NCI-H2227 treated with DMSO at 0.1 percent for 48 hours (cell line): ENCODE measurements around the gene PPP5C.
"Not testable (repeated sequence)": the region's sequence is repeated elsewhere in the genome, so short reads cannot be mapped to it uniquely, and the experiment has no call there.

Experiments
- DNase-seq: peaks from one replicate; lab custom pipeline; 2025; lab: John Stamatoyannopoulos, UW

The PPP5C gene

GRCh38 chr19:46386996-46387712, 40.3 kb downstream of the PPP5C start:
- no peak for DNase-seq

- DNase-seq, result no peak
Observed at GRCh38 chr19:46387713-46388130, 40.8 kb downstream of the PPP5C start.

- DNase-seq, result no peak
Observed at GRCh38 chr19:46388311-46389095, 41.6 kb downstream of the PPP5C start.

DNA sequence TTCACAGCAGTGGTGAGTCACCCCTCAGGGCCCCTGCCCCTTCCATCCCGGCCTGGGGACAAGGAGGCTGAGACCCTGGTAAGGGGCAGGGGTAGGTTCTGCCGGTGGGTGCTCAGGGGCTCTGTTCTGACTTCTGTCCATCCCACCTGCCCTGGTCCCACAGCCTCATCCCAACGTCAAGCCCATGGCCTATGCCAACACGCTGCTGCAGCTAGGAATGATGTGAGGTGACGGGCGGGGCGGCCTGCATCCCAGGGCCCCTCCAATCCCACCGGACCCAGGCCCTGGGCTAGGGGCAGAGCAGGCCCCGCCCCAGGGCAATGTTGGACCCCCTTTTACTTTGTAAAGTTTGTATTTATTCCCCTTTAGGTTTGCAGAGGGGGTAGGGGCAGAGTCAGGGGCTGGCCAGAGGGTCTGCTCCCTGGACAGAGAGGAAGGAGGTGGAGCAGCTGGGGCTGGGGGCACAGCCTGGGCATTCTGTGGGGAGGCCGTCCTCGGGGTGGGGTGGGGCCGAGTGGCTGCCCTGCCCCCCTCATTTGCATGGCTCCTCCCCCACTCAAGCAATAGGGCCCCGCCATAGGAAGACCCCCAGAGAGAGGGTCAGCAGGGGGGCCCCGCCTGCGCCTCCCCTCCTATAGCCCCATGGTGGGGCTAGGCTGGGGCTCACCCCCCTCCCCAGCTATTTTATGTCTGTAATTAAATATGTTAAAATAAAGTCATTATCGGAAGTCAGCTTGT, 43.4 kb downstream of the PPP5C start:
- DNase-seq, result no peak

- DNase-seq, result no peak
Observed at GRCh38 chr19:46390866-46391265, 44.0 kb downstream of the PPP5C start.

GRCh38 chr19:46391296-46392251, 44.7 kb downstream of the PPP5C start:
- no peak for DNase-seq

GRCh38 chr19:46392252-46392801, 45.4 kb downstream of the PPP5C start:
- no peak for DNase-seq

- no peak for DNase-seq
Observed at GRCh38 chr19:46392837-46393236, 46.0 kb downstream of the PPP5C start.

DNA sequence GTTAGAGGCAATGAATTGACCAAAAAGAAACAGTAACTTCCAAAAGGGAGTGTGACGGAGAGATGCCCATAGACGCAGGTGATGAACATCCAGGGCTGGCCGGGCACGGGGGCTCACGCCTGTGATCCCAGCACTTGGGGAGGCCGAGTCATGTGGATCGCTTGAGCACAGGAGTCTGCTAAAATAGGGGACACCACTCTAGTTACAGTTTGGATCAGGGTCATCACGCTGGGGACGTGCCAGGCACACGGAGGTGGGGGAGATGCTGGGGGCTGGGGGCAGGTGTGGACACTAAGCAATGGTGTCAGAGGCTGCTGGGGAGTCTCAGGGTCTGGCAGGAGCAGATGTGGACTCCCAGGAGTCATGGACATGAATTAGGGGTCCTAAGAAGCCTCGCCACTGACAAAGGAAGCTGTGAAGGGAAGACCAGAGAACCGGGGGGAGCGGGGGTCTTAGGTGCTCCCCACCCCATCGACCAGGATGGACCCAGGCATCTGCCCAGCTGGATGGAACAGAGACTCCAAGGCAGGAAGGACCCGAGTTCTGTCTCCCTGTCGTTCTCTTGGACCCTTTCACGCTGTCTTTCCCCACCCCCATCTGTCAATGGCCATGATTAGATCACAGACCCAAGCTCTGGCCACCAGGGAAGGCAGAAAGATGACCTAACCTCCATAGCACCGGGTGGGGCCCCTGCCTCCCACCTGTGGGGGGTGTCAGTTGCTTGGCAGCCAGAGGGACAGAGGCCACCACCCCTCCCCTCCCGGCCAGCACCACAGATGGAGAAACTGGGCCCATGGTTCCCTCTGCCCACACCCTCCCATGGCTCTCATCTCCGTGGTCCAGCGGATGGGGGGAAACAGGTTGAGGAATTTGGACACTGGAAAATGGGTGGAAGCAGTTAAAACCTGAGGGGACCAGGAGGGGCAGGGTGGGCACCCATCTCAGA, 46.8 kb downstream of the PPP5C start:
- DNase-seq, result no peak

DNA sequence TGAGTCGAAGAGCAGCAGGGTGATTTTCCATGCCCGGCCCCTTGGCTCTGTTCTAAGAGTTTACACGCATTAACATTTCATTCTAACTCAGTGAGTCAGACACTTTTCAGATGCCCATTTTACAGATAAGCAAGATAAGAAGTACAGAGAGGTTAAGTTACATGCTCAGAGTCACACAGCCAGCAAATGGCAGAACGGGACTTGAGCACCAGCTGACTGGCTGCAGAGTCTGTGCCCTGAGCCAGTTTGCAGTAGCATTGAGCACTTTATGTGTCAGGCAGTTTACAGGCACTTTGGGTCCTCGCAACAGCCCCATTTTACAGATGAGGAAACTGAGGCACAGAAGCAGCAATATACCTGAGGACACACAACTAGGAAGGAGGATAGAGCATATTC, 47.5 kb downstream of the PPP5C start:
- DNase-seq, result no peak

DNA sequence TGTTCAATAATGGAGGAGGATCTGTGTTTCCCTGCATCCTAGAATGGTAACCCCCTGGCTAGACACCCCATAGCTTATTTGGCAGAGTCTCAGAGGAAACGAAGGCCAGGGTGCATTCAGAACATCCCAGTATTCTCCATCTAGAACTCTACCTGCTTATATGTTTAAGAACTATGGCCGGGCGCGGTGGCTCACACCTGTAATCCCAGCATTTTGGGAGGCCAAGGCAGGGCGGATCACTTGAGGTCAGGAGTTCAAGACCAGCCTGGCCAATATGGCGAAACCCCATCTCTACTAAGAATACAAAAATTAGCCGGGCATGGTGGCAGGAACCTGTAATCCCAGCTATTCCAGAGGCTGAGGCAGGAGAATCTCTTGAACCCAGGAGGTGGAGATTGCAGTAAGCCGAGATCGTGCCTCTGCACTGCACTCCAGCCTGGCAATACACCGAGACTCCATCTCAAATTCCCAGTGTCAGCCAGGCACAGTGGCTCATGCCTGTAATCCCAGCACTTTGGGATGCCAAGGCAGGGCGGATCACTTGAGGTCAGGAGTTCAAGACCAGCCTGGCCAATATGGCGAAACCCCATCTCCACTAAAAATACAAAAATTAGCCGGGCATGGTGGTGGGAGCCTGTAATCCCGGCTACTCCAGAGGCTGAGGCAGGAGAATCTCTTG, 51.1 kb downstream of the PPP5C start:
- not testable (repeated sequence) for DNase-seq

DNA sequence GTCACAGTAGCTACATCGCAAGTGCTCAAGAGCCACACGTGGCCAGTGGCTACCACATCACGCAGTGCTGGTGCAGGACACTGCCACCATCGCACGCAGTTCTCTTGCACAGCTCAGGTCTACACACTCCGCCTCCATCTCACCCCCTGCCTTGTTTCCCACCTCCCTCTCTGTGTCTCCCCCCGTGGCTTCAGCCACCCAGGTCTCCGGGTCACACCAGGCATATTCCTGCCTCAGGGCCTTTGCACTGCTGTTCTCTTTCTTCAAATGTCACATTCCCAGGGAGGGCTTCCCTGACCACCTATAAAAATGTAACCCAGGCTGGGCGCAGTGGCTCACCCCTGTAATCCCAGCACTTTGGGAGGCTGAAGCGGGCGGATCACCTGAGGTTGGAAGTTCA, 55.8 kb downstream of the PPP5C start:
- DNase-seq, result no peak

- no peak for DNase-seq
Observed at GRCh38 chr19:46404055-46404752, 57.3 kb downstream of the PPP5C start.

DNA sequence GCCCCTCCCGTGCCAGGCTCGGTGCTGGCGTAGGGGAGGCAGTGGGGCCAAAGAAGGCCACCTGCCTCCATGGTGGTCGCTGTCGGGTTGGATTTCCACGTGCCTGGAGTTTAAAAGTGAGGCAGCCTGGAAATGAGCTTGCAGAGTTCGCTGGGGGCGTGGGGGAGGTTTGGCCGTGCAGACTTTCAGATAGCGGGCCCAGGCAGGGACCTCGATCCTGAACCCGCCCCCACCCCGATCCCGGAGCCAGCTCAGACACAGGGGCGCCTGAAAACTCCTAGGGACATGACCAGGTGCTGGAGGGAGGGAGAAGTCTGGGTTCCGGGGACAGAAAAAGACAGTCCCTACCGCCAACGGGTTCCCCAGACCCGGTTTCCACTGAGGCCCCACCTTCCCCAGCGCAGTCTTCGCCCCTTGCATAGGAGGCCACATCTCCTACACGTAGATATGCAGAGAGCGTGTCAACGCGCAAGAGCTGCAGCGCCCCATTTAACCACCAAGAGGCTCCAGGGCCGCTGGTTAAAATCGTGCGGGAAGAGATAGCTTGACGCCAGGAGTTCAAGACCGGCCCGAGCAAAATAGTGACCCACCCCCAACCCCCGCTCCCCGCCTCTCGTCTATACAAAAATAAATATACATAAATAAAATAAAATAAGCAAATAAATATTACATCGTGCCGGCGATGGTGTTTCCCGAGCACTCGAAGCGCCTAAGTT, 58.0 kb downstream of the PPP5C start:
- no peak for DNase-seq

GRCh38 chr19:46406976-46407375, 60.1 kb downstream of the PPP5C start:
- no peak for DNase-seq

GRCh38 chr19:46407856-46408663, 61.2 kb downstream of the PPP5C start:
- DNase-seq, result no peak

DNA sequence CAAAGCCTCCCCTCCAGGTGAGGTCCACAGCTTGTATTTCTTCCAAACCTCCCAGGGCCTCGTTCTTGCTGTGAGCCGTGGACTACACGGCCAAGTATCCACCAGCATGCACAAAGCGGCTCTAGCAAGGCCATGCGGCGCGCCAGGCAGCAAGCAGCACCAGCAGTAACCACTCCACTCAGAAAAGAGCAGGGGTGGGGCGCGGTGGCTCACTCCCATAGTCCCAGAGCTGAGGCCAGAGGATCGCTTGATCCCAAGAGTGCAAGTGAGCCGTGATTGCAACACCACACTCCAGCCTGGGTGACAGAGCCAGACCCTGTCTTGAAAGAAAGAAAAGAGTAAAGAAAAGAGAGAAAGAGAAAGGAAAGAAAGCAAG, 61.8 kb downstream of the PPP5C start:
- DNase-seq, result no peak

DNA sequence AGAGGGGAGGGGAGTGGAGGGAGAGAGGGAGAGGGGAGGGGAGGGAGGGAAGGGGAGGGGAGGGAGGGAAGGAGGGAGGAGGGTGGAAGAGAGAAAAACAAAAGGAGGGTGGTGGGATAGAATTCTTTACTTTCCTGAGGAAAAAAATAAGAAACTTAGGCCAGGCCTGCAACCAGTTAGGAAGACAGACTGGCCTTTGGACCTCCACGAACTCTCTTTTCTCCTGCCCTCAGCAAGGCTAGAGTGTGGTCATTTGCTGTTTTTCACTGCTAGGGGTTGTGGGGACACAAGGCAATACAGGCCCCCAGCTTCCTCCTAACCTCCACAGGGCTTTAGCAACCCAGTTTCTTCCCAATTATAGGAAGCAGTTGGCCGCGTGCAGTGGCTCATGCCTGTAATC, 62.3 kb downstream of the PPP5C start:
- no peak for DNase-seq
